NCI-H69 (cell line): Measurements from ENCODE around the gene SEM1.

Experiments used
- DNase-seq: peaks from one replicate; lab custom pipeline; 2025; lab: John Stamatoyannopoulos, UW

SEM1 gene

DNA sequence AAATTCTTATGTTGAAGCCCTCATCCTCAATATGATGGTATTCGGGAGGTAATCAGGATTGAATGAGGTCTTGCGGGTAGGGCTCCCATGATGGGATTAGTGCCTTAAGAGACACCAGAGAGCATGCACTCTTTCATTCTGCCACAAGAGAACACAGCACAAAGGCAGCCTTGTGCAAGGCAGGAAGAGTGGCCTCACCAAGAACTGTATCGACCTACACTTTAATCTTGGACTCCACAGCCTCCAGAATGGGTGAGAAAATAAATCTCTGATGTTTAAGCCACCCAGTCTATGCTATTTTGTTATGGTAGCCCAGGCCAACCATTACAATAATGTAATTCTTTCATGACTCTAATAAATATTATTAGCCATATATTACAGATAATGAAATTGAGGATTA lies 8.4 kb downstream of the SEM1 start:
- peak; percentile 76 for DNase-seq

DNA sequence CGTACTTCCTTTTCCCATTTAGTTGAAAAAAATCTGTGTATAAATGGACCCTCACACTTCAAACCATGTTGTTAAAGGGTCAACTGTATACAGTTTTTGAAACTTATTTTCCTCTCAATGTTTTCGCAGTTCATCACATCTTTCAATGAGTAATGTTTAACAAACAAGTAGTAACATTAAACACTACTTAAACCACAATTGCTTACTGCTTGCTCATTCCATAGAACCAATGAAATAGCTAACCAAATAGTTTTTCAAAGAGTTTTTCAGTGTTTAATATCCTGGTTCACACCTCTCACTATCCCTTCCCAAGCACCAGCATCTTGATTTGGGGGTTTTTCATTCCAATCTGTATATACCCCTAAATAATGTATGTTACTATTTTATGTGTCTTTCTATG lies 9.1 kb downstream of the SEM1 start:
- no peak for DNase-seq

DNA sequence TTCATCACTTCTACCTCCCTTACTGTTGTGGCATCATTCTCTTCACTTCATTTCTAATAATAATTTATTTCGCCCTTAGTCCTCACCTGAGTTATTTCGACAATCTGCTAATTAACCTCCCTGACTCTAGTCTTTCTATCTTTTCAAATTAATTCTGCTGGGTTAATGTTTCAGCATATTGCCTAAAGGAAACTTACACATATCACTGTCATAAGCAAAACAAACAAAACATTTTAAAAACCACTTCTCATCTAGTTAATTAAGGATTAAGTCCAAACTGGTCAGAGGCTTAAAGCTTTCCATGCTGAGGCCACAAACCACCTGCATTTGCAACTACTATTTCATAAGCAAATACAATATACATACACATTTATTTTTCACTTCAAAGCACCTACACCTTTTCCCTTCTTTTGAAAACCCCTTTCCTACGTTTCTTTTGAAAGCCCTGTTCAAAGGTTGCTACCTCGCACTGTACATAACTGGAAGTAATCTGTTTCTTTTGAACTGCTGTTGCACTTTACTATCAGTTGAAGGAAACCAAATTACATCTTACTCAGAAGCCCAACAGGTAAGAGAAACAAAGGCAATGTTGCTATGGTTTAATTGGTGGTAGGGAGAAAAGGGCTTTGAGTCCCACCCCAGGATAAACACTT lies 10.3 kb downstream of the SEM1 start:
- peak; percentile 82 for DNase-seq

DNA sequence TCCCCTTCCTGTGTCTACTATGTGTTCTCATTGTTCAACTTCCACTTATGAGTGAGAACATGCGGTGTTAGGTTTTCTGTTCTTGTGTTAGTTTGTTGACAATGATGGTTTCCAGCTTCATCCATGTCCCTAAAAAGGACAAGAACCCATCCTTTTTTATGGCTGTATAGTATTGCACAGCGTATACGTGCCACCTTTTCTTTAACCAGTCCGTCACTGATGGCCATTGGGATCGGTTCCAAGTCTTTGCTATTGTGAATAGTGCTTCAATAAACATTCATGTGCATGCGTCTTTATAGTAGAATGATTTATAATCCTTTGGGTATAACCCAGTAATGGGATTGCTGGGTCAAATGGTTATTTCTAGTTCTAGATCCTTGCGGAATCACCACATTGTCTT lies 11.2 kb downstream of the SEM1 start:
- peak; percentile 71 for DNase-seq

GRCh38 chr7:96697822-96698221 lies 11.8 kb downstream of the SEM1 start:
- DNase-seq: no peak

DNA sequence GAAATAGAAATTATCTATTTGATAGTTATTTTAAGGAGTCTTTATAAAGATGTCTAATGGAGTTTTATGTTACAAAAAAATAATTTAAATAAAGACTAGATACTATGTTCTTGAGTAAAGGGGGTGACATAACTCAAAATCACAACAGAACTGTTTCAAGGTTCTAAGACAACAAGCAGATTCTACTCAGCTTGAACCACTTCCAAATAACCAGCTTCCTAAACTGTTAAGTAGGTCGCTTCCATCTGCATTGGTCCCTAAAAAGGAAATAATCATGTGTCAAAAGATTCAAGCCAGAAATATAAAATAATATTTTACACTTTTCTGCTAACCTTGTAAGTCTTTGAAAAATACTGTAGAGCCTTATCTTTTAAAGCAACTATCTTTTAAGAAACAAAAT lies 14.1 kb downstream of the SEM1 start:
- DNase-seq: no peak

GRCh38 chr7:96694082-96694481 lies 15.6 kb downstream of the SEM1 start:
- no peak for DNase-seq

DNA sequence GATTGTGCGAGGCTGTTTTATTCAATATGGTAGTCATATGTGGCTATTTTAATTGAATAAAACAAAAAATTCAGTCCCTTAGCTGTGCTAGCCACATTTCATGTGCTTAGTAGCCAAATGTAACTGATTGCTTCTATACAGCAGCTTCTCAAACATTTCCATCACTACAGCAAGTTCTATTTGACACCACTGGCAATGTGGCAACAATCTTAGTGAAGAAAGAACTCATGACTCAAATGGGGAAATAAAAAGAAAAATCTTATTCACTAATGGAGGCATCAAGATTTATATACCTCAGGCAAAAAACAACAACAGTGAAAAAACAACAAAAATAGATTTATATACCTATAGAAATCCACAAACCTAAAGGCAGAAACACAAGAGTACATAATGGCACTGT lies 17.9 kb downstream of the SEM1 start:
- DNase-seq: no peak

- DNase-seq: no peak
These were observed 20.2 kb downstream of the SEM1 start for GRCh38 chr7:96689414-96689813.

DNA sequence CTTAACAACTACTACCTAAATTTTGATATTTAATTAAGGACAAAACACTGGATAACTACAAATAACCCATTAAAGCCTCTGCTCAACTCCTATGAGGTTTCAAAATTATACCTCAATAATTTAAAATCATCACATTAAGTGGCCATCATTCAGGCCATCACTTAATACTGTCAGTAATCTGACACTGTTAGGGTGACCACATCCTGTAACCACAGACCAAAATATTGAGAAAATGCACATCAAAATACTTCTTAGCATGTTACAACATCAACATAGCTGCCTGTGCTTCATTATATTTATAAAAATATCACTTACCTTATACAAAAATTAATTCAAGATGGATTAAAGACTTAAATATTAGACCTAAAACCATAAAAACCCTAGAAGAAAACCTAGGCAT lies 23.3 kb downstream of the SEM1 start:
- no peak for DNase-seq

DNA sequence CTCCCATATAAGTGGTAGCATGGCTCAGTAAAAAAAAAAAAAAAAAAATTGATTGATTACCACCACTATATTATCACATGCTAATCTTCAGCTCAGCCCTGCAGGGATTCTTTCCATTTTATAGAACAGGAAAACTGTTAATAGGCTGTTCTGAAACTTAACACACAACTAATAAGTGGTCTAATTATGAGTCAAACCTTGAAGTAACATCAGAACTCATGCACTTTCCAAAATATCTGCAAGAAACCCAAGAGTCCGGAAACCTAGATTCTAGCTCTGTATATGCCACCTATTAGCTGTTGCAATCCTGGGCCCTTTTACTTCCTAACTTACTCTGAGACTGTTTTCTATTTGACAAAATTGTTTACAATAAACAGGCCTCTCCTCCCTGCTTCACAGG lies 23.9 kb downstream of the SEM1 start:
- DNase-seq: no peak

- no peak for DNase-seq
These were observed 24.3 kb downstream of the SEM1 start for GRCh38 chr7:96685353-96685752.

- peak; percentile 54 for DNase-seq
These were observed 29.8 kb downstream of the SEM1 start for GRCh38 chr7:96679886-96680285.

GRCh38 chr7:96676919-96677318 lies 32.7 kb downstream of the SEM1 start:
- DNase-seq: peak; percentile 74

DNA sequence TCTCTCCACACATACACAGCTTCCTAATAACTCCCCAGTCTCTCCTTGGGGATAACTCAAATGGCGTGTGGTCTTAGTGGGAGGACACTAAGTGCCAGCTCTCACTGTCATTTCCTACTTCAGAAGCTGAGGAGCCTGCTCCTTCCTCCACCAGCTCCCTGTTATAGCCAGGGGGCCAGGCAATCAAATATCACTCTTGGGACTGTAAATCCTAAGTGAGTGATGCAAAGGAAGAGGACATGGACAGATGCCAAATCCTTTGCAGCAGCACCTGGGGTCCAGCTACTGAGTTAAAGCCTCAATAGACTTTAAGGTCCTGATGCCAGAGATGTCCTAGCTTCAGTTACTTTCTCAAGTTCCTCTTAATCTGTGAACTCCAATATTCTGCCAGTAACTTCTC lies 34.1 kb downstream of the SEM1 start:
- peak; percentile 99 for DNase-seq

GRCh38 chr7:96674565-96674964 lies 35.1 kb downstream of the SEM1 start:
- no peak for DNase-seq

DNA sequence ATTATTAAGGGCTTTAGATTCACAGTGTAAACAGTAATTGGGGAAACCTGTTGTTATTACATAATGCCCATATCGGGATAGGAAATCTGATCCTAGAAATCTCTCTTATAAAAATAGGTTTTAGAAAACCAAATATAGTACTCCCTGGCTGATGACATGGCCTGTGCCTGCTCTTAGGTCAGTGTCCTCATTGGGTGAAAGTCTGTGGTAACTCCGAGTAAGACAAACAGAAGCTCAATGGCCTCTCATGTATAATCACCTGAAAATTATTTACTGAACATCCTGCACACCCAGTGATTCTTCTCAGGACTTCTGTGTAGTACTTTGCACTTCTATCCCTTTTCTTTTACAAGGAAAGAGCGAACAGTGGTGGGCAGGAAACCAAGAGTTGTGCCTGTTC lies 37.8 kb downstream of the SEM1 start:
- peak; percentile 67 for DNase-seq

DNA sequence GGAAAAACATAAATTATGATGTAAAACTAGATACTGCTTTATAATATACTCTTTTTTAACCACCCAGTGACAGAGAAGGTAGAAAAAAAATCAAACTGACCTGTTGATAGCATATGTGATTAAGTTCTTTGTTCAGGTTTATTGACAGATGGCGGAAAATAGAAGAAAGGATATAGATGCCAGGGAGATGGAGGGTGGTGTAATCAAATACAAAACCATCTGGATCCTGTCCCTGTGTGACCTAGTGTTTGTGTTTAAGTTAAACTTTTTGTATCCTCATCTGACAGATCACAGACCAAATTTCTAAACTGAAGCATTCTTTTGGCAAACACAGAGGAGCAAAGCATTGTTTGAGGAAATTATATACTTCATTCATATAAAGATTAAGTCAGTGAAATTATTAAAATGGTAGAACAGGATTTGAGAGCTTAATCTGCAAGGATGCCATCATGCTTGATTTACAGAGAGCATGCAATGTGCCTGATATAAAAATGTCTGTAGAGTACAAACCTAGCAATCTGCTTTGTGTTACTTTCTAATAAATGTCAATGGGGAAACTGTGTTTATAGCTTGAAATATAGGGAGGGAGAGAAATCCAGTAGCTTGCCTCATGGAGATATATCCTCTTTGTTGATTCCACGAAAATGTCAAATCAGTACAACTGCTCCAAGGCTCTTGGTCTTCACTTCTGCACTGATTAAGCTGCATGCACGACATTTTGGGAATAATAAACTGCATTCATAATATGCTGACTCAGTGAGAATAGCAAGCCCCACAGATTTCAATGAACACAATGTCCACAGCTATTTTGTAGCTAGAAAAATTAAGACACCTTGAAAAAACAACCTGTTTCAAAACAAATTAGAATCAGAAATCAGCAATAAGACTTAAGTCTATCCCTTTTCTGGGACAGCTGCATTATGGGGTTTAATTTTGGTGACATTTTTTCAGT lies 39.0 kb downstream of the SEM1 start:
- peak; percentile 99 for DNase-seq

DNA sequence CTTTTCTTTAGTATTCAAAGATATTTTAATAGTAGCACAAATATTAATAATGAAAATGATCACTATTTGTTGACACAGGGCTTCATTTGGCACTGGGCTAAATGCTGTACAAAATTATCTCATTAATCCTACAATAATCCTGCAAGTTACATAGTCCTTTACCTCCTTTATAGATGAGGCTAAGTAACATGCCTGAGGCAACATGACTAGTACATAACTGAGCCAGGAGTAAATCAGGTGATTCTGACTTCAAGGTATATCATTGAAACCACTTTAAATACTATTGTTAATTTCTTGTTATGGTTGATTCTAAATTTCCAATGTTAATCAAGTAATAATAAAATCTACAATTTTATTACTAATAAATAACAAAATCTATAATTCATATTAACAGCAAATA lies 39.8 kb downstream of the SEM1 start:
- DNase-seq: peak; percentile 99

- DNase-seq: no peak
These were observed 42.6 kb downstream of the SEM1 start for GRCh38 chr7:96667026-96667425.

DNA sequence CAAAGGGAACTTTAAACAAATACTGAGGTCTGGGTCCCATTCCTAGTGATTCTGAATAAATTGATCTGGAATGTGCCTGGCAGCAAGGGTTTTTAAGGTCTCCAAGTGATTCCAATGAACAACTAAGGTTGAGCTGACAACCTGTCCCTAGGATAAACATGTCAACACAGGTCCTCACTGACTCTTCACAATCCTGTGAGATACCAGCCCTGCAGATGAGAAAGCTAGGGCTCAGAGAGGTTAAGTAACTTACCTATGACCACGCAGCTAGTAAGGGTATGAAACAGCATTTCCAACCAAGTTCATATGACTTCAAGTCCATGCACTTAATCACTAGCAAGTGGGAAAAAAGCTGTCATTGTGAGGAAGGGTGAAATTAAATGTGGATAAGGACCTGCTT lies 44.0 kb downstream of the SEM1 start:
- DNase-seq: no peak

DNA sequence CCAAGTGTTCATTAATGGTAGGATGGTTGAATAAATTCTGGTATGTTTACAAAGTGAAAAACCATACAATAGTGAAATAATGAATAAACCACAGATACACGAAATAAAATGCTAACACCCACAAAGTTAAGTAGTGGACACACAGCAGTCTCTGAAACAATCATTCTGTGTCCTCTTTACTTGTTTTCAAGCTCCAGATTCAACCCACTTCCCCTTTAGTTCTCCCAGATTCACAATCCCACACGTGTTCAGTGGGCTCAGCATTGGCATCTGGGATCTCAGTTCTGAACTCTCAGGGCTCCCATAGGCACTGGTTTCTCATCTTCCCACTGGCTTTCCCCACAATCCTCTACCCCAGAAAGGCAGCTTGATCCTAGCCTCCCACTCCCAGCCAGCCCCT lies 44.9 kb downstream of the SEM1 start:
- no peak for DNase-seq

DNA sequence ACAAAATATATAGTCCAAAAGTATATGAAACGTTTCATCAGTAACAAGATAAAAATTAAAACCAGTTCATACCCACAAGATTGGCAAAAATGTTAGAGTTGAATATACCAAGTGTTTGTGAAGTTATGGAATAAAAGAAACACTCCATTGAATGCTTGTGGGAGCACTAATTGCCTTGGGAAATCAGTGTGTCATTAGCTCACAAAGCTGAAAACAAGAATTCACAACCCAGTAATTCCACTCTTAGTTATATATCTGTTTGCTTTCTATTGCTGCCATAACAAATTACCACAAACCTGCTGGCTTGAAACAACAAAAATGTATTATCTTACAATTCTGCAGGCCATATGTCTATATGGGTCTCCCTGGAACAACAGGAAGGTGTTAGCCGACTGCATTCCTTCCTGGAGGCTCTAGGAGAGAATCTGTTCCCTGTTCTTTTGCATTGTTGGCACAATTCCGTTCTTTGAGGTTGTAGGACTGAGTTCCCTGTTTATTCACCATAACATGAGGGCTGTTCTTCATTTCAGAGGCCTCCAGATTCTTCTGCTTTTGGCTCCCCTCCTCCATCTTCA lies 45.7 kb downstream of the SEM1 start:
- peak; percentile 93 for DNase-seq
